Measurements from ENCODE around the gene BAHCC1. TPM values are rescaled to one million over a fixed set of nuclear protein-coding genes. Genes with fewer than 3 reads are reported as not detected.

The BAHCC1 gene
- total RNA-seq, 1 experiment from 2014 or later = 3.1 TPM

DNA sequence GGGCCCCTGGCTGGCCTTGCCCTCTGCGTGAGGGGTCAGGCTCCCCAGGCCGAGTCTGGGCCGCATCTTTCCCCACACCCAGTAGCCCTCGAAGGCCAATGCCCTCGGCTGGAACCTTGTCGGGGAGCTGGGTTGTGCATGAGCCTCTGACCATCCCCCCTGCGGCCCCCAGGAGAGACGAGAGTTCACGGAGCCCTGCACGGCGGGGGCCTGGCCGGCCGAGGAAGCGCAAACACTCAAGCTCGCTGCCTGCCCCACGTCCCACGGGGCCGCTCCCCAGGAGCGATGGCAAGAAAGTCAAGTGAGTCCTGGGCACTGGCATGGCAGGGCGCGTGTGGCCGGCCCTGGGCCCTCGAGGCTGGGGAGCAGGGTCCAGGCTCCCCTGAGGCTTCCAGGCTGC, 57.3 kb downstream of the BAHCC1 start:
- H4K5ac ChIP-seq (ENCODE audit: insufficient read length, low read depth, low read length) = no peak overlapping the region

More for the DNA sequence above, 57.3 kb downstream of the BAHCC1 start:
- H3K4me1 Mint-ChIP-seq = peaks cover 5 to 17% of the 10 kb centered on the region in 2 experiments
- TF ChIP-seq, protein P1, sequence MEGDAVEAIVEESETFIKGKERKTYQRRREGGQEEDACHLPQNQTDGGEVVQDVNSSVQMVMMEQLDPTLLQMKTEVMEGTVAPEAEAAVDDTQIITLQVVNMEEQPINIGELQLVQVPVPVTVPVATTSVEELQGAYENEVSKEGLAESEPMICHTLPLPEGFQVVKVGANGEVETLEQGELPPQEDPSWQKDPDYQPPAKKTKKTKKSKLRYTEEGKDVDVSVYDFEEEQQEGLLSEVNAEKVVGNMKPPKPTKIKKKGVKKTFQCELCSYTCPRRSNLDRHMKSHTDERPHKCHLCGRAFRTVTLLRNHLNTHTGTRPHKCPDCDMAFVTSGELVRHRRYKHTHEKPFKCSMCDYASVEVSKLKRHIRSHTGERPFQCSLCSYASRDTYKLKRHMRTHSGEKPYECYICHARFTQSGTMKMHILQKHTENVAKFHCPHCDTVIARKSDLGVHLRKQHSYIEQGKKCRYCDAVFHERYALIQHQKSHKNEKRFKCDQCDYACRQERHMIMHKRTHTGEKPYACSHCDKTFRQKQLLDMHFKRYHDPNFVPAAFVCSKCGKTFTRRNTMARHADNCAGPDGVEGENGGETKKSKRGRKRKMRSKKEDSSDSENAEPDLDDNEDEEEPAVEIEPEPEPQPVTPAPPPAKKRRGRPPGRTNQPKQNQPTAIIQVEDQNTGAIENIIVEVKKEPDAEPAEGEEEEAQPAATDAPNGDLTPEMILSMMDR (conservative IDR thresholded peaks at IDR 0.05) = no peak
- Histone ChIP-seq H2BK20ac (ENCODE audit: low read depth, low read length, poor library complexity, severe bottlenecking) (no peak overlapping the region), H3K23ac (ENCODE audit: insufficient read length, low read depth, low read length) (no peak overlapping the region), H4K8ac (replicated peaks; ENCODE audit: insufficient read length, low read depth, low read length) (no peak overlapping the region), H3K4me1 (ENCODE audit: insufficient read depth, low read length) (no peaks in the 10 kb centered on the region), H3K18ac (ENCODE audit: insufficient read length, low read depth, low read length) (no peak overlapping the region), H2BK12ac (ENCODE audit: insufficient read length, low read depth, low read length) (no peak overlapping the region), H3K79me2 (ENCODE audit: insufficient read depth, low read length) (no peaks in the 10 kb centered on the region), H2BK15ac (ENCODE audit: low read depth, low read length) (no peak overlapping the region), H3K14ac (ENCODE audit: insufficient read depth, low read length) (no peak overlapping the region), H3K23me2 (ENCODE audit: insufficient read length, low read depth, low read length, poor library complexity, severe bottlenecking) (no peaks in the 10 kb centered on the region), H3K4me2 (ENCODE audit: insufficient read depth, insufficient read length, low read length) (no peak overlapping the region), H3K27me3 (ENCODE audit: insufficient read depth, low read length) (no peaks in the 10 kb centered on the region), H3K27ac (ENCODE audit: insufficient read length, low read depth, low read length) (no peak overlapping the region), H2BK5ac (ENCODE audit: insufficient read length, low read length) (no peak overlapping the region), H3T11ph (ENCODE audit: low read length) (no peak overlapping the region), H3K56ac (ENCODE audit: insufficient read length, low read depth, low read length) (no peak overlapping the region), H3K9ac (ENCODE audit: extremely low read depth, insufficient read length, low read length) (no peak overlapping the region), H2BK120ac (ENCODE audit: low read depth, low read length, poor library complexity, severe bottlenecking) (no peak overlapping the region), H3K4ac (ENCODE audit: low read depth, low read length) (no peak overlapping the region), H3K9me3 (ENCODE audit: control insufficient read depth, low read depth, low read length) (no peaks in the 10 kb centered on the region), H4K20me1 (ENCODE audit: control insufficient read depth, insufficient read depth, insufficient read length) (no peaks in the 10 kb centered on the region), H2AK5ac (ENCODE audit: insufficient read length, low read length) (no peak overlapping the region), H3K79me1 (ENCODE audit: insufficient read depth, low read depth, low read length, poor library complexity, severe bottlenecking) (no peaks in the 10 kb centered on the region), H2AFZ (ENCODE audit: low read length) (no peak overlapping the region), H4K91ac (ENCODE audit: insufficient read length, low read depth, low read length) (no peak overlapping the region)
- no peak for DNase-seq
- no peaks in the 10 kb centered on the region for H3K36me3 Mint-ChIP-seq (ENCODE audit: insufficient read depth in 1 of 3, low read depth in 3 of 3)
- no peak overlapping the region for H3K27ac Mint-ChIP-seq
- H3K4me3 Mint-ChIP-seq = no peak overlapping the region
- no peaks in the 10 kb centered on the region for H3K27me3 Mint-ChIP-seq (ENCODE audit: low read depth)
- no peaks in the 10 kb centered on the region for H3K9me3 Mint-ChIP-seq
- WGBS (ENCODE audit: extremely low coverage, insufficient read length, low lambda C conversion rate) = no CpG with 5 or more reads among the region's 23 CpGs
